GM21381 (cell line): ENCODE data around the gene OLFM1.

ENCODE experiments used
- ATAC-seq: cut with Tn5 transposase; IDR thresholded peaks from one replicate; pipeline ENCODE4 v1.9.1; 2021; ENCODE audit warnings: mild to moderate bottlenecking, moderate library complexity; ENCODE audit not compliant: unreplicated experiment

OLFM1 gene

DNA sequence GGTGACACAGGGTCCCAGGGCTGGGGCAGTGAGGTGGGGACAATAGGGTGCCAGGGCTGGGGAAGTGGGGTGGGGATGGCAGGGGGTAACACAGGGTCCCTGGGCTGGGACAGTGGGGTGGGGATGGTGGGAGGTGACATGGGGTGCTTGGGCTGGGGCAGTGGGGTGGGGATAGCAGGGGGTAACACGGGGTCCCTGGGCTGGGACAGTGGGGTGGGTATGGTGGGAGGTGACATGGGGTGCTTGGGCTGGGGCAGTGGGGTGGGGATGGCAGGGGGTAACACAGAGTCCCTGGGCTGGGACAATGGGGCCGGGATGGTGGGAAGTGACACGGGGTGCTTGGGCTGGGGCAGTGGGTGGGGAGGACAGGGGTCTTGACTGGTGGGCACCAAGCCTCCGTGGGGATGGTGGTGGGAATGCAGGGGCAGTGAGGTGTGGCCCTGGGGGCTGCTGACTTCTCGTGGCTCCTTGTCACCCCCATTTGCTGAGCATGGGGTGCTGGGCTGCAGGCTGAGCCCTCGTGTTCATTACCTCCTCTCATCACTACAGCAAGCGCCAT is 41.7 kb downstream of the OLFM1 start:
- no peak for ATAC-seq

DNA sequence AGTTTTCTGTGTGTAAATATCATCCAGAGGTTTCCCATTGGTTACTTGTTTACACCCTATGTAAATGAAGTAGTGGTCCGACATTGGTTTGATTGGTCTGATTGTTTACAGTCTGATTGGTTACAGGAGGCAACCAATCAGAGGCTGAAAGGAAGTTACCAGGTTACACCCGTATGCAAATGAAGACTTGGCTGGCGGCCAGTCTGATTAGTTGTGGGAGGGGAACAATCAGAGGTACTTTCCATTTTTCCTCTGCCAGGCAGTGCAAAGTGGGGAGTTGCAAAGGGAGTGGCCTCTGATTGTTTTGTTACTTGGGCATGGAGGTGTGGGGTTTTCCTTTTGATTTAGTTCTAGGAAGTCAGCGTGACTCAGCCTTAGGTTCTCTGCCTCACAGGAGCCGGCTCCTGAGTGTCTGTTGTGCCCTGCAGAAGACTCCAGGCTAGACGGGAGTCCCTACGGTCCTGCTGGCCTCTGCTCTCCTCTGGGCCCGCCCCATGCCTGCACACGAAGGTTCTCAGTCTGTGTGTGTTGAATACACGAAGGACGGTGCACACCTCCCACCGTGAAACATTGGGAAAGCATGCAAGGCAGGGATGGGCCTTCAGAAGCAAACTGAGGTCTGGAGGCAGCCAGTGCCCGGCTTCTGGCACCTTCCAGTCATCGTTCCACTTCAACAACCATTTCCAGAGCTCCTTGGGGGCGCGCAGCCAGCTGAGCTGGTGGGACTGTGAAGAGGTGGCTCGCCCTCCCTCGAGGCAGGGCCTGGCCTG is 42.9 kb downstream of the OLFM1 start:
- ATAC-seq: no peak

DNA sequence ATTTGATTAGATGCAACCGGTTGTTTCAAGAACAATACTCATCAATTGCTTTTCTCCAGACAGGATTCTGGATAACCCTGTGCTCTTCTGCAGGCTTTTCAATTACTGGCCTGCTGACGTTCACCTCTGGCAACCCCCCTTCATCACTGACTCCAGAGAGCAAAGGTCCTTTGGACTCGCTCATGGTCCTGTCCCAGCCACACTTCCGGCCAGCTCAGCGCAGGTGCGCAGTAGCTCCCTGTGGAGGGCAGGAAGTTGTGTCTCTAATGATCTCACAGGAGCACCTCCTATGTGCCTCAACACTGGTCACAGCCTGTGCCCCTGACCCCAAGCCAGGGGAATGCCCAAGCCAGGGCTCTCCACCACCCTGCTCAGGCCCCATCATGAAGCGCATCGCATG is 44.0 kb downstream of the OLFM1 start:
- ATAC-seq: no peak

DNA sequence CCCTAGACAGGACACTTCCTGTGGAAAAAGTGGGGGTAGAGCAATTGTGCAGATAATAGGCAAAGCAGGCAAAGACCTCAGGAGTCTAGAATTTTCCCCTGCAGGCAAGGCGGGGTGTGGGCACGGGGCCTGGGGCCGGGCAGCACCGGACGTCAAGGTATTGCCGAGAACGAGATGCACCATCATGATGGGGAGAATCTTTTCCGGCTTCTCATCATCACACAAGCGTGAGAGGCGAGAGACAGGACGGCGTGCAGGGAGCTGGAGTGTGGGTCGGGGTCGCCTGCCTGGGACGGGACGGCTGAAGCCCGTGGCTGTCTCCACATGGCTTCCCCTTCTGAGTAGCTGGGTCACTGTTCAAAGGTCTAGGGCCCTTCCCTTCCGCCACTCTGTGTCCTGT is 44.5 kb downstream of the OLFM1 start:
- no peak for ATAC-seq

DNA sequence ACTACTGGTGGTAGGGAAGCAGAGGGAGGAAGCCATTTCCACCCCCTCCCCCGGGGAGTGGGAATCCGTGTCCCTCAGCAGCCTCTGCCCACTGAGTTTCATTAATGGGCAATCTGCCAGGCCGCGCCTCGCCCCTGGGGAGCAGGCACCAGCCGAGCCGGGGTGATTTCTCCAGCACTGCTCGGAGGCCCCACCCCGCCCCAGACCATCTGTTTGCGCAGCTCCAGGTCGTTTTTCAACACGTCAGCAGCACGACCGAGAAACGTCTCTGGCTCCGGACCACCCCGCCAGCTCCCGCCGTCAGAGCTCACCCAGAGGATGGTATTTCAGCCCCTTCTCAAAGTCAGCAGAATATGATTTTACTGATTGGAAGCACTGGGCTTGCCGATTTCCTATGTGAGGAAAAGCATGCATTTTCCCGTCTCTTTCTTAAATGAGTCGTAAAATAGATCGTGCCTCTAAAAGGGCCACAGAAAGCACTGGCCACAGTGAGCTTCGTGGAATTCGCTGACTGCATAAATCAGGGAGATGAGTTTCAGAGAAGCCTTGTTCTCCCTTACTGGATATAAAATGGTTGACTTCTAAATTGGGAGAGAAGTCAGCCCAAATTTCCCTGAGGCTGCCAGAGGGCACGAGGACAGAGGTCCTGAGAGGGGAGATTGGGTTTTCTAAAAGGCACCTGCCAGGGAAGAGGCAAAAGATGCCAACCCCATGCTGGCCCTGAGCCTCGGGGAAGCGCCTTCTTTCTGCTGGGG is 47.0 kb downstream of the OLFM1 start:
- no peak for ATAC-seq

DNA sequence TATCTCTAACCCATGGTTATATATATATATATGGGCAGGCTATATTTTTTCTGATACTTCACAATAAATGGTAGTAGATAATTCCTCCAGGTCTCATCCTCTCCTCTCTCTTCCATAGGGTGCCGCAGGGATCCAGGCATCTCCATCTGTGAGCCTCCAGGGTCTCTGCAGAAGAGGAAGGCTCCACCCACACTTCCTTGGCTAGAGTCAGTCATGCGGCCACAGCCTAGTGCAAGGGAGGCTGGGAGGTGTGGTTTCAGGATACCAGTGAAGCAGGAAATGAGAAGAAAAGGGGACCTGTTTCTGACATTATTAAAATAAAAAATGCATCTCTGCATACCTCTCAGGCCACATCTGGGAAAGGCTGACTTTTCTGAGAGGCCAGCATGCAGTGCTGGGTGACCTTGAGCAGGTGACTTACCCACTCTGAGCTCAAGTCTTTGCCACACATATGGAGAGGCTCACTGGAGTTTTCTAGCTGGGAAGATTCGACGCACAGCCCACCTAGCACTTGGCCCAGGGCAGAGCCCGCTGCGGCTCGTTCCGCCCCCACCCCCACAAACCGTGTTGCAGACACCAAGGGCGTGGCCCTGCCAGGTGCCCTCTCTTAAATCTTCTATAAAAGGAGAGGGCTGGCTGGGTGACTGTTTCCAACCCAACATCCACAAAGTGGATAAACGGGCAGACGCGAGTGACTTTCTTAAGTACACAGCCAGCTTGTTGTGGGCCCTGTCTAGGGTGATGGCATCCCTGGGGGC is 47.9 kb downstream of the OLFM1 start:
- no peak for ATAC-seq

DNA sequence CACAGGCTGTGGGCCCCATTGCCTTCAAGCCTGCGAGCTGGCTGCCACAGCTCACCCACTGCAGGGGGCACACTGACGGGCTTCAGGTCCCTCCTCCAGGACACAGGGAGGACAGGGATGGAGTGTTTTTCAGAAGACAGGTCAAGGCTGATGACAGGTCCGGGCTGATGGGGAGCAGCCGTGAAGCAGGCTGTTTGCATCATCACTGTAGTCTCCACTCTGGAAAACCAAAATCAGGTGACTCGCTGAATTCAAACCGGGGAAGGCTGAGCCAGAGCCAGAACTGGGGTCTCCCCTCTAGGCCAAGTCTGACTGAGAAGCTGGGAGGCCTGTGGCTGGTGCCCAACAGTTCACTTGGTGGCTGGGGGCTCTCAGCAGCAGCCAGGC is 48.5 kb downstream of the OLFM1 start:
- ATAC-seq: no peak

DNA sequence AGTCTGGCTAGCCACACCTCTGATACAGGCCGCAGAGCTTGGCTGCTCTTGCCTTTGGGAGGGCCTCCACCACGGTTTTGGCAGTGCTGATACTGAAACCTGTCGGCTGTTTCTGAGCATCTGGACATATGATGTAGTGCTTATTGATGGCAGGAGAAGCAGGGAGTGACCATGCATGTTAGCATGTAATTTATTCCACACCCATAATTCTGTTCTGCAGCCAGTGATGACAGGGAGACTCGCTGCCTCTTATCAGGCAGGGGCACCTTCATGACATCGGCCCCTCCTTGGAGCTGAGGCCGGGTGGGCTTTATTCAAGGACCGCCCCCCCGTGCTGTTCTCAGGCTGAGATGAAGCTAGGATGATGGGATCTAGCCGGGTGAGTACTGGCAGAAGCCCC is 49.0 kb downstream of the OLFM1 start:
- ATAC-seq: no peak

DNA sequence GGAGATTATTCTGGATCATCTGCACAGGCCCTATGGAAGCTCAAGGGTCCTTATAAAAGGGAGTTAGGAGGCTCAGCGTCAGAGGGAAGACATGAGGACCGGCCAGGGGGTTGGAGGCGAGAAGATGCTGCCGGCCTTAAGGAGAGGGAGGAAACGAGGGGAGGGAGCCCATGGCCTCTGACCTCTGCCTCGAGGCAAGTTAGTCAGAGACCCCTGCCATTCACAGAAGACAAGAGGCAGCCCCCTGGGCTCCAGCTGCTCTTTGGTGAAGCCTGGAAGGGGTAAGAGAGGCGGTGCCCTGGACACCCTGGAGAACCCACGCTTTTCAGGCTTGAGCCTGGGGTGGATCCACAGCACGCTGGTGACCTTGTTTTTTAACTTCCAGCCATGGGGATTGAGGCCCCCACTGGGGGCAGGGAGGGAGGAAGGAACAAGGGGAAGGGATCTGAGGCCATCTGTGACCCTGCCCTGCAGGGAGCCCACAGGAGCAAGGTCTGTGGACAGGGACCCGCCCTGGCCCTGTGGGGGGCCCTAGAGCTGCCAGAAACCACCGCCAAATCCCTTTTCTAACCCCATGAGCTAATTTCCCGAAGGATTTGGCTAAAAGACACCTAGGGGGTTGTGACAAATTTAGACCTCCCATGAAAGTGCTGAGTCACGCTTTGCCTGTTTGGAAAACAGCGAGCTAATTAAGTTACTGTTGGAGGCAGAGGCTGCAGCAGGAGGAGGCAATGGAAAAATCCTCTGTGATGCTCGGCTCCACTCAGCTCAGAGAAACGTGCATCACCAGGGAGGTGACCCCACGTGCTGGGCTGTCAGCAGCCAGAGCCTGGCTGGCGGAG is 49.7 kb downstream of the OLFM1 start:
- no peak for ATAC-seq

DNA sequence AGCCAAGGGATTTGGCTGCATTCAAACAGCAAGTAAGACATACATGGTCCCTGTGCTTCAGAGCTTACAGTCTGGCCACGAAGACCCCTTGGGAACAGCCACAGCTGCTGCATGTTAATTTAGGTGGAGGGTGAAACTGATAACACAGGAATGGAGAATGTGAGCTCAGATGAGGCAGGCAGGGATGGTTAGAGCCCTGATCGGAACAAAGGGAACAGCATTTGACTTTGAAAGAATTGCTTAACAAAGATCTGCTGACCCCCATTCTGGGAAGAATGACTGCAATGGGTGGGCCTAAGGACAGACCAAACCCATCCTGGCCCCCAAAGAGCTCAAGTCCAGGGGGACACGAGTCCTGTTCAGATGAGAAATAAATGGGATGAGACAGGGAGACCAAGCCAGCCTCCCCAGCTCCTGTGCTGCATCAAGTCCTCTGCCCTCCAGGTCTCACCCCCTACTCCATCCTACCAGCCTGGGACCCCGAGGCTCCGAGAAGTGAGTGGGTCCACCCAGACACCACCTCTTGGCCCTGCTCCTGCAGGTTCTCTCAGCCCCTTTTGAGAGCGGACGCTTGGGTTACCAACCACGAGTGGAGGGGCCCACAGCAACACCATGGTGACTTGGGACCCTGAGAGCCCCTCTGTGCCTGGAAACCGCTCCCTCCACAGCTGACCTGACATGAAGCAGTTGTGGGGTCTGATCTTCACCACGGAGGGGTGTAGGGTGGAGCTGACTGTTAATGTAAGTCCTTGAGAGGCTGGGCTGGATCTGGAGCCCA is 50.8 kb downstream of the OLFM1 start:
- ATAC-seq: no peak

DNA sequence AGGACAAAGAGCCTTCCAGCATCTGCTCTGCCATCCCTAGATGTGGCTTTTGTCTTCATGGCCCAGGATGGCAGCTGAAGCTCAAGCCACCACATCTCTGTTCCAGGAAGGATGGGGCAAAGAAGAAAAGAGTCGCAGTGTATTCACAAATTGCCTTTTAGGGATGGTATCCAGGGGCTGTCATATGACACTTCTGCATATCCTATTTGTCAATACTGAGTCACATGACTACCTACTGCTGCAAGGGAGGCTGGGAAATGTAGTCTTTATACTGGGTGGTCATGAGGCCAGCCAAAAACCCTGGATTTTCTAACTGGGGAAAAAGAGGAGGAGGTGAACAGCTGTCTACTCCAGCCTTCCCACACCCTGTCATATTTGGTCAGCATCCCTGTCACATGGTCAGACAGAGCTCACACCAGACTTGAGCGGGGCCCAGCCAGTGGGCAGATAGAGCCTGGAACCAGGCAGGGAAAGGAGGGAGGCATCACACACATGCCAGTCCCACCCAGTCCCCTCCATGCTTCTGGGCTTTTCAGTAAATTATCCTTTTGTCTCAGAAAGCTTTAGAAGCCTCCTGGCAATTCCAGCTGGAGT is 52.0 kb downstream of the OLFM1 start:
- ATAC-seq: no peak

DNA sequence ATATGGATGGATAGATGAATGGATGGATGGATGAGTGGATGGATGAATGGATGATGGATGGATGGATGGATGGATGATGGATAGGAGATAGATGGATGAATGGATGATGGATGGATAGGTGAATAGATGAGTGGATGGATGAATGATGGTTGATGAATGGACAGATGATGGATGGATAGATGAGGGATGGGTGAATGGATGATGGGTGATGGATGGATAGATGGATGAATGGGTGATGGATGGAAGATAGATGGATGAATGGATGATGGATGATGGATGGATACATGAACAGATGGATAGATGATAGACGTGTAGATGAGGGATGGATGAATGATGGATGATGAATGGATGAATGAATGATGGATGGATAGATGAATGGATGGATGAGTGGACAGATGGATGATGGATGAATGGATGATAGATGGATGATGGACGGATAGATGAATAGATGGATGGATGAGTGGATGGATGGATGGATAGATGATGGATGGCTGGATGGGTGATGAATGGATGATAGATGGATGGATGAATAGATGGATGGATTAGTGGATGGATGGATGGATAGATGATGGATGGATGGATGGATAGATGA is 53.8 kb downstream of the OLFM1 start:
- ATAC-seq: no peak

DNA sequence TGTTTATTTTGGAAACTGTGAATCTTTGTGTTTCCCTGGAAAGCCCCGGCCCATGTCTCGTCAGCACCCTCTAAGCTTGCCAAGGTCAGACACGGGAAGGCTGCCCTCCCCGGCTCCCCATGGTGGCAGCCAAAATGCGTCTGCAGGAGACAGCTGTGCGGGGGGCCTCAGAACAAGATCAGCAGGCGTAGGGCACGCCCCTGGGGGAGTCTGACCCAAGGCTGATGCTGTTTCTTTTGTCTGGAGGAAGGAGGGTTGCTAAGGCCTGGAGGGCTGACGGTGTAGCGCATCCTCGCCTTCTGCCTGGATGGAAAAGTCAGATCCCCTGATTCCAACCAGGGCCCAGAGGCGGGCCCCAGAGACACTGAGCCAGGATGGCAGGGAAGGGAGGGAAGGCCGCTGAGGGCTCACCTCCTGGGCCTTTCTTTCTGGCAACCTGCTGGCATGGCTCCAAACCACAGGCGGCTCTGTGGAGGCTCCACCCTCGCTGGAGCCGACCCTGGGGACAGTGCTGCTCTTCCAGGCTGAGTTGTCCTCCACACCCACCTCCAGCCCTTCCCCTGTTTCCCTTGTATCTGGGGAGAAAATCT is 57.2 kb downstream of the OLFM1 start:
- ATAC-seq: no peak

DNA sequence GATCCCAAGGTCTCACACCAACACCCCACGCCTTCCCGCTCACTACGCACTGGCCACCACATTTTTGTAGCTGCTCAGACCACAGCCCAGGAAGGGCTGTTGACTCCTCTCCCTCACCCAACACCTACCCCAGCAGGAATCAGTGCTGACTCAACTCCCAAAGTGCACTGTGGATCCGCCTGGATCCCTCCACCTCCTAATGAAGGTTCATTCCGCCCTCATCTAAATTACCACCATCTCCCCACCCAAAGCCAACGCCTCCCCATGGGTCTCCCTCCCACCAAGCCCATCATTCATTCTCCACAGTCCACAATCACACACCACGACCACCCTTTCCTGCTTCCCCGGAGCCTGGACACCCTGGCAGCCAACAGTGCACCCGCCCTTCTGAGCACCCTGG is 57.8 kb downstream of the OLFM1 start:
- no peak for ATAC-seq

DNA sequence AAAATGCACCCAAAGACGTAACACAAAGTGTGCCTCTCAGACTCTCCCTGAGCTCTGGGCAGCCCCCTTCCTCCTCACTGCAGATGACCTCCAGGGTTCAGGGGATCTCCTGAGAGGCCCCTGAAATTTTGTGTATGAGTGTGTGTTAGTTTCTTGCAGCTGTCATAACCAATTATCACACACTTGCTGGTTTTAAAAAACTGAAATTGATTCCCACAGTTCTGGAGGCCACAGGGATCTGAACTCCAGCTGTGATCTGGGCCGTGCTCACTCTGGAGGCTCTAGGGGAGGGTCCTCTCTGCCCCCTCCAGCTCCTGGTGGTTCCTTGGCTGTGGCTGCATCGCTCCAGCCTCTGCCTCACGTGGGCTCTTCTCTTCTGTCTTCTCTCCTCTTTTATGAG is 58.8 kb downstream of the OLFM1 start:
- no peak for ATAC-seq

DNA sequence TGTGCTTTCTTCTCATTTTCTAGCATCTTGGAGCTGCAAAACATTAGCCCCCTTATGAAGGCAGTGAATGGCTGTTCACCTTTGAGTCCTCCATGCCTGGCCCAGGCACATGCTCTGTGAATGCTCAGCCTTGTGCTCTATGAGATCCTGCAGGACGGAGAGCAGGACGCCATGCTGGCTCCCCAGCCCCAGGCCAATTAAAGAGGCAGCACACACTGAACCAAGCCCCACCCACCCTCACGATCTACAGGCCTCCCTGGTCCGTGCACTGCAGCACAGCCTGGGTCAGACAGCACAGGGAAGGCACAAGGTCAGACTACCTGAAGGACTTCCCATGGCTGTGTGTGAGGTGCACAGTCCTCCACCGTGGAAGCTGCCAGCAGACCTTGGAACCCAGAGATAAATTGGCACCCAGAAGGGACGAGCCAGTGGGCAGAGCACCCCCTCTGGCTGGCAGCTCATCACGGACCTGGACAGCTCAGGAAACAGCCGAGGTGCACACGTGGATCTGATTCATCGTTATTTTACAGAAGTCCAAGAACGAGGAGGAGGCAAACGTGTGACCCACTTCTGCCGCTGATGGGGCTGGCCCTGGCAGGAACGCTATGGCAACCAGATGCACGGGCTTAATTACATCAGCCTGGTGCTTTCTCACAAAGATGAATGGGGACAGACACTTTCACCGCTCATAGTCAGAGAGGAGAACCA is 59.5 kb downstream of the OLFM1 start:
- ATAC-seq: no peak

DNA sequence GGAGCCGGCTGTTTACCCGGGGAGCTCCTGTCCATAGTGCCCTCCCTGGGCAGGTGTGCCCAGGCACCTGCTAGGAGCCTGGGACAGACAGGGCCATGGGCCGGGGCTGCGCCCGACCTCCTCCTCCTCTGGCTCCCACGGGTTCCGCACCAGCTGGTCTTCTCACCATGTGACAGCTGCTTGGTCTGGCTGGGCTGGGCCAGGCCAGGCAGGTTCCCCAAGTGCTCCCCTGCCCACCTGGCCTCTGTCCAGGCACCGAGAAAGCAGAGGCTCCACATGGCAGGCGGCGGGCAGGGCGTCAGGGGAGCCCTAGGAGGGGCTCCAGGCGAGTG is 60.0 kb downstream of the OLFM1 start:
- ATAC-seq: no peak

DNA sequence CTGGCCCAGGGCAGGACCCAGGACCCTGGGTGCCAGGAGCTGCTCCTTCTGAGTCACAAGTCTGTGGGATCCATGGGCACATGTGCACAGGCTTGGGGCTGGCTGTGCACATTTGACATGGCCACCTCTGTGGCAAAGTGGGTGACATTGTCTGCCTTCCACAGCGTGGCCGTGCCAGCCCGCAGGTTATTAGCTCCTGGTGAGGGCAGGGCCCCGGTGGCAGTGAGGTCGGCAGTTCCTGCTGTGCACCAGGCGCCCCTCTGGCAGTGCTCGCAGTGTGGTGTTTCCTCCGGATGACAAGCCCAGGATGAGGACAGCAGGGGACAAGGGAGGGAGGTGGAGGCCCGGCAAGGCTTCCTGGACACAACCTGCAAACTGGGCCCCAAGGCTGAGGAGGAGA is 60.5 kb downstream of the OLFM1 start:
- no peak for ATAC-seq
